ENCODE results near the gene STARD4. TPM values are rescaled to one million over a fixed set of nuclear protein-coding genes. Genes with fewer than 3 reads are reported as not detected.

The STARD4 gene
- polyA plus RNA-seq, 1 of the 3 experiments (the other 2 are of a cell fraction): 10.0 TPM

- no peak for TF ChIP-seq NFIC (IDR thresholded peaks at IDR 0.05; ENCODE audit: borderline replicate concordance)
Measured at GRCh38 chr5:111518777-111519176, 6.4 kb upstream of the STARD4 start (continued).

DNA sequence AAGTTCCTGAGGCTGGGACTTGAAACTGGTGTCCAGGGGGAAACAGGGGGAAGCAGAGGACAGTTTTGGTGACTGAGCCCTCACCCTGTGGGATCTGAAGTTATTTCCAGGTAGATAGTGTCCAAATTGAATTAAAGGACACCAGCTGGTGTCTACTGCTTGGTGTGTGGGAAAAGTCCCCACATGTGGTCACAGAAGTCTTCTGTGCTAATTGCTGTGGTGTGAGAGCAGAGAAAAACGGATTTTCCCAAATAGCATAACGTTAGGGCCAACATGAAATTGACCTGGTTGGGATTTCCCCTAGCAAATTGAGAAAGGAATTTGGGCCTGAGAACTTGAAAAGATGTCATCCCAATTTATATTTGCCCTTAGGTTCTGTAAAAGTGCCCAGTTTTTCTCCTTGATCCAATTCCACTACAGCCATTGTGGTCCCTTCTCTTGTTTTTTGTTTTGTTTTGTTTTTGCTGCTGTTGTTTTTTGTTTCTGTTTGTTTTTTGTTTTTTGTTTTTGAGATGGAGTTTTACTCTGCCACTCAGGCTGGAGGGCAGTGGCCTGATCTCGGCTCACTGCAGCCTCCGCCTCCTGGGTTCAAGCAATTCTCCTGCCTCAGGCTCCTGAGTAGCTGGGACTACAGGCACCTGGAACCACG lies 5.6 kb upstream of the STARD4 start:
- peaks cover 2% of the 10 kb centered on the region for H3F3A ChIP-seq (replicated peaks; ENCODE audit: insufficient read depth)
- H3K9me2 ChIP-seq: no peaks in the 10 kb centered on the region
- no peak overlapping the region for H3K4me2 ChIP-seq
- H3K27me3 ChIP-seq (ENCODE audit: insufficient read depth): no peaks in the 10 kb centered on the region
- no peak overlapping the region for H3K27ac ChIP-seq (ENCODE audit: low read depth in 2 of 2, low read length in 1 of 2)
- no peaks in the 10 kb centered on the region for H3K79me2 ChIP-seq (ENCODE audit: insufficient read depth)
- no peaks in the 10 kb centered on the region for H3K36me3 ChIP-seq (replicated peaks in 1 of 2; ENCODE audit: control insufficient read depth in 1 of 2, insufficient read depth in 2 of 2, low read length in 1 of 2)
- no peak overlapping the region for H3K4me3 ChIP-seq (ENCODE audit: low read depth in 2 of 2, low read length in 1 of 2)
- peaks cover 0 to 3% of the 10 kb centered on the region in 2 experiments; a peak in 2 of 4 replicates for H3K4me1 ChIP-seq (ENCODE audit: control insufficient read depth in 1 of 2, insufficient read depth in 2 of 2, low read depth in 1 of 2, low read length in 1 of 2)
- no peak overlapping the region for H3K9ac ChIP-seq
- TF ChIP-seq GATA2 (CRISPR knock-in tag; IDR thresholded peaks at IDR 0.05) (no peak), RAD21 (IDR thresholded peaks at IDR 0.05; ENCODE audit: low read length) (no peak), FOXJ3 (CRISPR knock-in tag; IDR thresholded peaks at IDR 0.05) (no peak)
- TF ChIP-seq, protein P1, sequence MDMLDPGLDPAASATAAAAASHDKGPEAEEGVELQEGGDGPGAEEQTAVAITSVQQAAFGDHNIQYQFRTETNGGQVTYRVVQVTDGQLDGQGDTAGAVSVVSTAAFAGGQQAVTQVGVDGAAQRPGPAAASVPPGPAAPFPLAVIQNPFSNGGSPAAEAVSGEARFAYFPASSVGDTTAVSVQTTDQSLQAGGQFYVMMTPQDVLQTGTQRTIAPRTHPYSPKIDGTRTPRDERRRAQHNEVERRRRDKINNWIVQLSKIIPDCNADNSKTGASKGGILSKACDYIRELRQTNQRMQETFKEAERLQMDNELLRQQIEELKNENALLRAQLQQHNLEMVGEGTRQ (IDR thresholded peaks at IDR 0.05; ENCODE audit: borderline replicate concordance, low read depth, low read length): no peak
- H3K9me3 ChIP-seq: no peaks in the 10 kb centered on the region
- no peak for DNase-seq
- WGBS (ENCODE audit: low lambda C conversion rate): 78% methylated on average over 5 of the region's 5 CpGs
- no peak overlapping the region for H2AFZ ChIP-seq (ENCODE audit: low read depth)
- CTCF ChIA-PET: interaction anchor here (0.8 to 1.7 kb wide), 4 partner anchors 11 to 643 kb away, joined by 3 to 7 read pairs (median 4); no protein-coding TSS in a partner anchor
- no peaks in the 10 kb centered on the region for H4K20me1 ChIP-seq (ENCODE audit: insufficient read depth)
- POLR2A ChIA-PET: no interaction called here

DNA sequence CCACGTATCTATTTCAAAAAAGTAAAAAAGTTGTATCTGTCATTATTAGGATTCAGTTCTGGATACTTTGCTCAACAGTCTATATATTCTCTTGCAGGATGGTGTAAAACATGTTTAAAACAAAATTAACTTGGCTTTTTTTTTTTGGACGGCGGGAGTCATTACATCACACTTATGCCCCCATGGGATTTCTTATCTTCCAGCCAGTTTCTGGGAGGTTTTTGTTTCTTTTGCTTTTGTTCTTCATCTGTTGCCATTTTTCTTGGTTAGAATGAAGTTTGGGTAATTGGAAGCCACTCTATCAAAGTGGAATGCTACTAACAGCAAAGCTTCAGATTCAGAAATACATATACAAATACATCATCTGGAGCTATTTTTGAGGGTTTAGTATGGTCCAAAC lies 1.8 kb upstream of the STARD4 start:
- H3K27me3 ChIP-seq (ENCODE audit: insufficient read depth): no peaks in the 10 kb centered on the region
- no peak for DNase-seq
- H3K9ac ChIP-seq: no peak overlapping the region
- H3K36me3 ChIP-seq (replicated peaks in 1 of 2; ENCODE audit: control insufficient read depth in 1 of 2, insufficient read depth in 2 of 2, low read length in 1 of 2): no peaks in the 10 kb centered on the region
- no peak overlapping the region; a peak in 2 of 4 replicates for H3K27ac ChIP-seq (ENCODE audit: low read depth in 2 of 2, low read length in 1 of 2)
- CTCF ChIA-PET: interaction anchor here (1.0 to 4.0 kb wide), 4 partner anchors 18 to 101 kb away, joined by 3 to 20 read pairs (median 3); no protein-coding TSS in a partner anchor
- H3K4me1 ChIP-seq (ENCODE audit: control insufficient read depth in 1 of 2, insufficient read depth in 2 of 2, low read depth in 1 of 2, low read length in 1 of 2): peaks cover 3 to 5% of the 10 kb centered on the region in 2 experiments; a peak in 3 of 4 replicates
- H3K9me3 ChIP-seq: no peaks in the 10 kb centered on the region
- no peaks in the 10 kb centered on the region; the same call in 1 of the 2 replicates for H4K20me1 ChIP-seq (ENCODE audit: insufficient read depth)
- peak overlapping the region; percentile 21; the same call in 1 of the 2 replicates for H2AFZ ChIP-seq (ENCODE audit: low read depth)
- H3K79me2 ChIP-seq (ENCODE audit: insufficient read depth): peaks cover 27% of the 10 kb centered on the region
- no peaks in the 10 kb centered on the region for H3K9me2 ChIP-seq
- H3K4me3 ChIP-seq (ENCODE audit: low read depth in 2 of 2, low read length in 1 of 2): no peak overlapping the region
- 99% methylated on average over 3 of the region's 3 CpGs for WGBS (ENCODE audit: low lambda C conversion rate)
- no peak overlapping the region for H3K4me2 ChIP-seq
- peaks cover 13% of the 10 kb centered on the region for H3F3A ChIP-seq (replicated peaks; ENCODE audit: insufficient read depth)
- TF ChIP-seq FOSL2 (IDR thresholded peaks at IDR 0.05; ENCODE audit: borderline replicate concordance, low read depth): no peak
- TF ChIP-seq EP300 (IDR thresholded peaks at IDR 0.05; ENCODE audit: borderline replicate concordance in 1 of 2, low read depth in 1 of 2, low read length in 1 of 2): no peak
- TF ChIP-seq, protein P2, sequence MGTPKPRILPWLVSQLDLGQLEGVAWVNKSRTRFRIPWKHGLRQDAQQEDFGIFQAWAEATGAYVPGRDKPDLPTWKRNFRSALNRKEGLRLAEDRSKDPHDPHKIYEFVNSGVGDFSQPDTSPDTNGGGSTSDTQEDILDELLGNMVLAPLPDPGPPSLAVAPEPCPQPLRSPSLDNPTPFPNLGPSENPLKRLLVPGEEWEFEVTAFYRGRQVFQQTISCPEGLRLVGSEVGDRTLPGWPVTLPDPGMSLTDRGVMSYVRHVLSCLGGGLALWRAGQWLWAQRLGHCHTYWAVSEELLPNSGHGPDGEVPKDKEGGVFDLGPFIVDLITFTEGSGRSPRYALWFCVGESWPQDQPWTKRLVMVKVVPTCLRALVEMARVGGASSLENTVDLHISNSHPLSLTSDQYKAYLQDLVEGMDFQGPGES (IDR thresholded peaks at IDR 0.05; ENCODE audit: low read depth, low read length): no peak
- POLR2A ChIA-PET: no interaction called here

Measured in SK-N-SH (cell line).